ENCODE results near the gene ORC3. TPM values are rescaled to one million over a fixed set of nuclear protein-coding genes. Genes with fewer than 3 reads are reported as not detected.

The ORC3 gene
- total RNA-seq, 1 donor from 2014 or later = 20.5 TPM

- DNase-seq = no peak
- no peaks in the 10 kb centered on the region for H3K27me3 ChIP-seq (ENCODE audit: low read depth)
- no peak for TF ChIP-seq CTCF (IDR thresholded peaks at IDR 0.05; ENCODE audit: borderline replicate concordance)
- H3K27ac ChIP-seq (replicated peaks) = no peak overlapping the region
- H3K9me3 ChIP-seq (replicated peaks) = no peaks in the 10 kb centered on the region
- intact Hi-C loops (cut with micrococcal nuclease) = no loop called here
- H3K4me3 ChIP-seq = no peak overlapping the region
- H3K36me3 ChIP-seq = peaks cover 15% of the 10 kb centered on the region
- peaks cover 13% of the 10 kb centered on the region for H3K4me1 ChIP-seq
These were observed 63.4 kb downstream of the ORC3 start for GRCh38 chr6:87653074-87653962.

DNA sequence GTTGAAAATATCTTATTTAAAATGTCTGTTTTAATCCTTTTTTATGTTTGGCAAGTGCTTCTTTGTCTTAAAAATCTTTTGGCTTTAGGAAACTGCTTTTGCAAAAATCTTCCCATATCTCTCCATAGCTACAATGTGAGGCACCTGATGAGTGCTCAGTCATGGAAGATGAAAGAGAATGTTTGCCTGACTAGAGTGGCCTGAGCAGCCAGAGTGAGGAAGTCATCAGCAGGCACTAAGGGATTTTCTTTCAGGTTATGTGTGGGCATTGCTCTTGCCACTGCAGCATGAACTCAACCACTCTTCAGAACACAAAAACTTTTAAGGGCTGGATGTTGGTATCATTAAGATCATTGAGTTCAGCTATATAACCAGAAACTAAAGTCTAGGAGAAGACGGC, 64.2 kb downstream of the ORC3 start:
- Histone ChIP-seq H3K4me3 (no peak overlapping the region), H3K36me3 (peaks cover 15% of the 10 kb centered on the region), H3K27me3 (ENCODE audit: low read depth) (no peaks in the 10 kb centered on the region), H3K27ac (replicated peaks) (no peak overlapping the region), H3K9me3 (replicated peaks) (no peaks in the 10 kb centered on the region), H3K4me1 (peaks cover 17% of the 10 kb centered on the region)
- no peak for DNase-seq
- TF ChIP-seq CTCF (IDR thresholded peaks at IDR 0.05; ENCODE audit: borderline replicate concordance) = no peak
- intact Hi-C loops (cut with micrococcal nuclease) = no loop called here

GRCh38 chr6:87654875-87655454, 65.0 kb downstream of the ORC3 start:
- Histone ChIP-seq H3K27ac (replicated peaks) (no peak overlapping the region), H3K9me3 (replicated peaks) (no peaks in the 10 kb centered on the region), H3K36me3 (peaks cover 15% of the 10 kb centered on the region), H3K4me3 (no peak overlapping the region), H3K4me1 (peaks cover 25% of the 10 kb centered on the region), H3K27me3 (ENCODE audit: low read depth) (no peaks in the 10 kb centered on the region)
- intact Hi-C loops (cut with micrococcal nuclease) = no loop called here
- DNase-seq = no peak
- no peak for TF ChIP-seq CTCF (IDR thresholded peaks at IDR 0.05; ENCODE audit: borderline replicate concordance)

DNA sequence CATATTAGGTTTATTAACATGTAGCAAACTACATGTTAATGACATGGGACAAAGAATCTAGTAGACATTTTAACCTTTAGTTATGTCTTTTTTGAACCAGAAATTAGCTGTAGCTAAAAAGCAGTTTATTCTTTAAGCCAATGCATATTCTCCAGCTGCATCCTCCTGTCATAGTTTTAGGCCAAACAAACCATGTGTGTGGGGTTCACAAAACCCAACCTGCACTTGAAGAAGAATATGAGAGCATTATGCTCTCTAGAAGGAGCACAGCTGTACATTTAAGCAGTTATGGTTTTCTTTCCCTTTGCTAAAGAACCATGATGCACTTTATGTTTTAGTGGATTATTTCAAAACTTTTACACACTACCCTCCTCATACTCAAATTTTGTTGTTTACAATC, 65.9 kb downstream of the ORC3 start:
- no peak overlapping the region for H3K27ac ChIP-seq (replicated peaks)
- TF ChIP-seq CTCF (IDR thresholded peaks at IDR 0.05; ENCODE audit: borderline replicate concordance) = no peak
- DNase-seq = no peak
- no peaks in the 10 kb centered on the region for H3K9me3 ChIP-seq (replicated peaks)
- intact Hi-C loops (cut with micrococcal nuclease) = no loop called here
- H3K36me3 ChIP-seq = peaks cover 17% of the 10 kb centered on the region
- H3K4me3 ChIP-seq = no peak overlapping the region
- H3K4me1 ChIP-seq = peaks cover 34% of the 10 kb centered on the region
- no peaks in the 10 kb centered on the region for H3K27me3 ChIP-seq (ENCODE audit: low read depth)

GRCh38 chr6:87656857-87657256, 66.9 kb downstream of the ORC3 start:
- no peak for TF ChIP-seq CTCF (IDR thresholded peaks at IDR 0.05; ENCODE audit: borderline replicate concordance)
- DNase-seq = no peak
- Histone ChIP-seq H3K4me3 (no peak overlapping the region), H3K27me3 (ENCODE audit: low read depth) (no peaks in the 10 kb centered on the region), H3K4me1 (peaks cover 42% of the 10 kb centered on the region), H3K9me3 (replicated peaks) (no peaks in the 10 kb centered on the region), H3K36me3 (peaks cover 22% of the 10 kb centered on the region), H3K27ac (replicated peaks) (no peak overlapping the region)
- intact Hi-C loops (cut with micrococcal nuclease) = no loop called here
